Osteocyte (in vitro differentiated cells): ENCODE measurements around the gene RAD1. TPM values are rescaled to one million over a fixed set of nuclear protein-coding genes. Genes with fewer than 3 reads are reported as not detected.

Experiments
- DNase-seq: peaks from one replicate; pipeline ENCODE4 v3.0.0; 2021; ENCODE audit warnings: mixed read lengths; ENCODE audit not compliant: unreplicated experiment; ENCODE audit errors: extremely low spot score
- H3K27ac Mint-ChIP-seq: one replicate; pipeline ENCODE4 v1.8.0; 2021; ENCODE audit warnings: mild to moderate bottlenecking, mixed read lengths; ENCODE audit not compliant: unreplicated experiment
- H3K27me3 Mint-ChIP-seq: one replicate; pipeline ENCODE4 v1.8.0; 2021; ENCODE audit warnings: mixed read lengths; ENCODE audit not compliant: unreplicated experiment
- H3K36me3 Mint-ChIP-seq: one replicate; pipeline ENCODE4 v1.8.0; 2021; ENCODE audit warnings: mixed read lengths; ENCODE audit not compliant: unreplicated experiment
- H3K4me1 Mint-ChIP-seq: one replicate; pipeline ENCODE4 v1.8.0; 2021; ENCODE audit warnings: mixed read lengths; ENCODE audit not compliant: unreplicated experiment
- H3K4me3 Mint-ChIP-seq: one replicate; pipeline ENCODE4 v1.8.0; 2021; ENCODE audit warnings: mild to moderate bottlenecking, moderate library complexity, mixed read lengths; ENCODE audit not compliant: unreplicated experiment
- H3K9me3 Mint-ChIP-seq: one replicate; pipeline ENCODE4 v1.8.0; 2021; ENCODE audit warnings: mixed read lengths; ENCODE audit not compliant: unreplicated experiment
- CTCF ChIP-seq: fragments of 200-600 bp; sonication (generic); IDR thresholded peaks from 2 replicates; pipeline ENCODE4 v1.5.0; 2021; ENCODE audit warnings: antibody characterized with exemption, mild to moderate bottlenecking, moderate library complexity
- total RNA-seq: library from RNA; stranded (reverse); gene quantifications from 2 replicates; pipeline ENCODE4 v1.2.1, GENCODE V29; 2021

RAD1 gene
- total RNA-seq, 1 donor from 2014 or later: 19.5 TPM

- no peaks in the 10 kb centered on the region for H3K36me3 Mint-ChIP-seq
- no peak overlapping the region for H3K4me3 Mint-ChIP-seq
- no peaks in the 10 kb centered on the region for H3K9me3 Mint-ChIP-seq
- no peak for TF ChIP-seq CTCF
- H3K27me3 Mint-ChIP-seq: peaks cover 9% of the 10 kb centered on the region
- peaks cover 14% of the 10 kb centered on the region for H3K4me1 Mint-ChIP-seq
- DNase-seq: no peak
- H3K27ac Mint-ChIP-seq: no peak overlapping the region
Observed at GRCh38 chr5:34889394-34889793, 25.9 kb downstream of the RAD1 start.

- H3K9me3 Mint-ChIP-seq: no peaks in the 10 kb centered on the region
- TF ChIP-seq CTCF: no peak
- H3K27me3 Mint-ChIP-seq: peaks cover 9% of the 10 kb centered on the region
- H3K27ac Mint-ChIP-seq: no peak overlapping the region
- no peaks in the 10 kb centered on the region for H3K36me3 Mint-ChIP-seq
- no peak for DNase-seq
- no peak overlapping the region for H3K4me3 Mint-ChIP-seq
- H3K4me1 Mint-ChIP-seq: peaks cover 5% of the 10 kb centered on the region
Observed at GRCh38 chr5:34886392-34887119, 28.7 kb downstream of the RAD1 start.

GRCh38 chr5:34881246-34881645, 34.1 kb downstream of the RAD1 start:
- no peak for TF ChIP-seq CTCF
- DNase-seq: no peak
- Mint-ChIP-seq H3K36me3 (peaks cover 4% of the 10 kb centered on the region), H3K4me3 (no peak overlapping the region), H3K27me3 (no peaks in the 10 kb centered on the region), H3K9me3 (peaks cover 7% of the 10 kb centered on the region), H3K4me1 (no peaks in the 10 kb centered on the region), H3K27ac (no peak overlapping the region)

- Mint-ChIP-seq H3K4me1 (no peaks in the 10 kb centered on the region), H3K9me3 (peaks cover 22% of the 10 kb centered on the region), H3K36me3 (peaks cover 5% of the 10 kb centered on the region), H3K27me3 (no peaks in the 10 kb centered on the region), H3K27ac (no peak overlapping the region), H3K4me3 (no peak overlapping the region)
- no peak for TF ChIP-seq CTCF
- DNase-seq: no peak
Observed at GRCh38 chr5:34876275-34876674, 39.0 kb downstream of the RAD1 start.

GRCh38 chr5:34870382-34870781, 44.9 kb downstream of the RAD1 start:
- Mint-ChIP-seq H3K27ac (no peak overlapping the region), H3K9me3 (peaks cover 5% of the 10 kb centered on the region), H3K4me3 (no peak overlapping the region), H3K27me3 (no peaks in the 10 kb centered on the region), H3K36me3 (no peaks in the 10 kb centered on the region), H3K4me1 (peaks cover 7% of the 10 kb centered on the region)
- DNase-seq: no peak
- no peak for TF ChIP-seq CTCF
